HUES6 (cell line): ENCODE results near the gene OLFM3.

Experiments
- H3K27ac ChIP-seq: 2 replicates; pipeline ENCODE4 v1.7.0; 2013; ENCODE audit warnings: low read depth, mild to moderate bottlenecking, low read length, inconsistent platforms
- H3K27me3 ChIP-seq: 2 replicates; pipeline ENCODE4 v1.6.1; 2013; ENCODE audit warnings: low read length; ENCODE audit not compliant: control insufficient read depth, insufficient read depth
- H3K36me3 ChIP-seq: 2 replicates; pipeline ENCODE4 v1.6.1; 2013; ENCODE audit warnings: low read length; ENCODE audit not compliant: control insufficient read depth, insufficient read depth
- H3K4me1 ChIP-seq: 2 replicates; pipeline ENCODE4 v1.6.1; 2013; ENCODE audit warnings: low read length; ENCODE audit not compliant: control insufficient read depth, insufficient read depth
- H3K4me3 ChIP-seq: 2 replicates; pipeline ENCODE4 v1.5.1; 2013; ENCODE audit warnings: low read depth, low read length
- H3K9ac ChIP-seq: one replicate; pipeline ENCODE4 v1.6.1; 2013; ENCODE audit warnings: mild to moderate bottlenecking, low read length
- H3K9me3 ChIP-seq: 2 replicates; pipeline ENCODE4 v1.6.1; 2013; ENCODE audit warnings: low read depth, low read length; ENCODE audit not compliant: control insufficient read depth, insufficient read depth

The OLFM3 gene

GRCh38 chr1:101976161-101976560 is 20.6 kb downstream of the OLFM3 start:
- Histone ChIP-seq H3K27ac (no peak overlapping the region), H3K9ac (no peak overlapping the region), H3K27me3 (no peaks in the 10 kb centered on the region), H3K36me3 (no peaks in the 10 kb centered on the region), H3K4me1 (no peaks in the 10 kb centered on the region), H3K9me3 (0 out of 2 replicates have a peak, but pooled peaks cover 4% of the 10 kb centered on the region), H3K4me3 (no peak overlapping the region)

GRCh38 chr1:101975371-101975770 is 21.4 kb downstream of the OLFM3 start:
- Histone ChIP-seq H3K9me3 (0 out of 2 replicates have a peak, but pooled peaks cover 4% of the 10 kb centered on the region), H3K9ac (no peak overlapping the region), H3K36me3 (no peaks in the 10 kb centered on the region), H3K27ac (no peak overlapping the region), H3K4me3 (no peak overlapping the region), H3K27me3 (no peaks in the 10 kb centered on the region), H3K4me1 (no peaks in the 10 kb centered on the region)

- no peak overlapping the region for H3K27ac ChIP-seq
Measured at GRCh38 chr1:101974599-101975274, 22.0 kb downstream of the OLFM3 start.

GRCh38 chr1:101971304-101971703 is 25.4 kb downstream of the OLFM3 start:
- Histone ChIP-seq H3K27me3 (no peaks in the 10 kb centered on the region), H3K9me3 (no peaks in the 10 kb centered on the region)

More at GRCh38 chr1:101974599-101975274, 22.0 kb downstream of the OLFM3 start:
- Histone ChIP-seq H3K4me1 (no peaks in the 10 kb centered on the region), H3K4me3 (no peak overlapping the region), H3K9ac (no peak overlapping the region), H3K36me3 (no peaks in the 10 kb centered on the region), H3K27me3 (no peaks in the 10 kb centered on the region), H3K9me3 (0 out of 2 replicates have a peak, but pooled peaks cover 4% of the 10 kb centered on the region)

GRCh38 chr1:101967871-101968270 is 28.9 kb downstream of the OLFM3 start:
- no peak overlapping the region for H3K4me3 ChIP-seq
- no peak overlapping the region for H3K27ac ChIP-seq
- H3K9me3 ChIP-seq: no peaks in the 10 kb centered on the region
- no peaks in the 10 kb centered on the region for H3K27me3 ChIP-seq
- no peaks in the 10 kb centered on the region for H3K36me3 ChIP-seq
- H3K4me1 ChIP-seq: no peaks in the 10 kb centered on the region
- no peak overlapping the region for H3K9ac ChIP-seq

More at GRCh38 chr1:101971304-101971703, 25.4 kb downstream of the OLFM3 start:
- H3K27ac ChIP-seq: no peak overlapping the region
- no peak overlapping the region for H3K9ac ChIP-seq
- H3K36me3 ChIP-seq: no peaks in the 10 kb centered on the region
- no peaks in the 10 kb centered on the region for H3K4me1 ChIP-seq
- H3K4me3 ChIP-seq: no peak overlapping the region

- Histone ChIP-seq H3K9ac (no peak overlapping the region), H3K27ac (no peak overlapping the region), H3K4me3 (no peak overlapping the region), H3K27me3 (no peaks in the 10 kb centered on the region), H3K36me3 (no peaks in the 10 kb centered on the region), H3K4me1 (no peaks in the 10 kb centered on the region), H3K9me3 (no peaks in the 10 kb centered on the region)
Measured at GRCh38 chr1:101965341-101965740, 31.4 kb downstream of the OLFM3 start.

GRCh38 chr1:101964708-101965107 is 32.0 kb downstream of the OLFM3 start:
- Histone ChIP-seq H3K9me3 (no peaks in the 10 kb centered on the region), H3K4me3 (no peak overlapping the region), H3K27me3 (no peaks in the 10 kb centered on the region), H3K27ac (no peak overlapping the region), H3K9ac (no peak overlapping the region), H3K4me1 (no peaks in the 10 kb centered on the region), H3K36me3 (no peaks in the 10 kb centered on the region)

- Histone ChIP-seq H3K27me3 (no peaks in the 10 kb centered on the region), H3K9ac (no peak overlapping the region), H3K4me1 (no peaks in the 10 kb centered on the region), H3K4me3 (no peak overlapping the region), H3K27ac (no peak overlapping the region), H3K9me3 (no peaks in the 10 kb centered on the region), H3K36me3 (no peaks in the 10 kb centered on the region)
Measured at GRCh38 chr1:101960142-101960541, 36.6 kb downstream of the OLFM3 start.

GRCh38 chr1:101959456-101959855 is 37.3 kb downstream of the OLFM3 start:
- Histone ChIP-seq H3K4me1 (no peaks in the 10 kb centered on the region), H3K9me3 (no peaks in the 10 kb centered on the region), H3K27me3 (no peaks in the 10 kb centered on the region), H3K9ac (no peak overlapping the region), H3K36me3 (no peaks in the 10 kb centered on the region), H3K27ac (no peak overlapping the region), H3K4me3 (no peak overlapping the region)

- Histone ChIP-seq H3K27me3 (no peaks in the 10 kb centered on the region), H3K4me3 (no peak overlapping the region), H3K4me1 (no peaks in the 10 kb centered on the region), H3K9ac (no peak overlapping the region), H3K9me3 (no peaks in the 10 kb centered on the region), H3K36me3 (no peaks in the 10 kb centered on the region), H3K27ac (no peak overlapping the region)
Measured at GRCh38 chr1:101957771-101958170, 39.0 kb downstream of the OLFM3 start.

GRCh38 chr1:101953623-101954022 is 43.1 kb downstream of the OLFM3 start:
- H3K4me3 ChIP-seq: no peak overlapping the region
- no peak overlapping the region for H3K27ac ChIP-seq
- no peaks in the 10 kb centered on the region for H3K27me3 ChIP-seq

More at GRCh38 chr1:101953623-101954022, 43.1 kb downstream of the OLFM3 start:
- Histone ChIP-seq H3K9ac (no peak overlapping the region), H3K9me3 (no peaks in the 10 kb centered on the region), H3K36me3 (no peaks in the 10 kb centered on the region), H3K4me1 (no peaks in the 10 kb centered on the region)
